K562 (cell line): Measurements from ENCODE around the gene ISG20L2. TPM values are rescaled to one million over a fixed set of nuclear protein-coding genes. Genes with fewer than 3 reads are reported as not detected.

ENCODE experiments used
- CBFA2T3 ChIP-seq: fragments of 450-650 bp; IDR thresholded peaks from 2 replicates; pipeline ENCODE4 v1.6.1; 2017
- CREM ChIP-seq: IDR thresholded peaks from 2 replicates; pipeline ENCODE4 v1.6.1; 2014; ENCODE audit warnings: antibody characterized with exemption, low read depth
- FUS ChIP-seq: fragments of 200-400 bp; formaldehyde crosslinking; optimal IDR thresholded peaks from 2 replicates; pipeline ENCODE3; 2017; ENCODE audit warnings: low read depth, low read length
- HMG20B ChIP-seq: fragments of 250-450 bp; sonication (Bioruptor Pico); IDR thresholded peaks from 2 replicates; pipeline ENCODE4 v1.5.0; 2021; ENCODE audit warnings: mild to moderate bottlenecking
- HMGXB4 ChIP-seq: sonication (generic); formaldehyde crosslinking; IDR thresholded peaks from 2 replicates; pipeline ENCODE4 v1.8.1; 2023; ENCODE audit warnings: mild to moderate bottlenecking, missing genetic modification reagents
- NBN ChIP-seq: fragments of 450-650 bp; IDR thresholded peaks from 2 replicates; pipeline ENCODE4 v1.6.1; 2016; ENCODE audit warnings: low read depth, mild to moderate bottlenecking
- NFE2 ChIP-seq: IDR thresholded peaks from 2 replicates; pipeline ENCODE4 v1.6.1; 2014; ENCODE audit warnings: antibody characterized with exemption, low read depth
- NUFIP1 ChIP-seq: fragments of 450-650 bp; IDR thresholded peaks from 2 replicates; pipeline ENCODE4 v1.6.1; 2018; ENCODE audit not compliant: partially characterized antibody
- PHF20 ChIP-seq: fragments of 450-650 bp; IDR thresholded peaks from 2 replicates; pipeline ENCODE4 v1.6.1; 2018; ENCODE audit not compliant: partially characterized antibody
- PTRF ChIP-seq: fragments of 450-650 bp; IDR thresholded peaks from 2 replicates; pipeline ENCODE4 v1.6.1; 2016; ENCODE audit warnings: mild to moderate bottlenecking, missing genetic modification characterization, missing compliant biosample characterization
- RFX7 ChIP-seq: fragments of 250-450 bp; sonication (Bioruptor Pico); IDR thresholded peaks from 2 replicates; pipeline ENCODE4 v1.5.1; 2021; ENCODE audit warnings: mild to moderate bottlenecking
- SAFB2 ChIP-seq: fragments of 200-400 bp; formaldehyde crosslinking; IDR thresholded peaks from 2 replicates; pipeline ENCODE4 v1.6.1; 2018; ENCODE audit warnings: borderline replicate concordance, low read length, low read depth, moderate library complexity; ENCODE audit not compliant: severe bottlenecking
- SIN3A ChIP-seq, 2 experiments: fragments of 150-350 bp in 1 of 2; IDR thresholded peaks; 2 replicates each; pipeline ENCODE4 v1.6.1; 2011 to 2016; ENCODE audit warnings: borderline replicate concordance in 2 of 2, low read depth in 2 of 2, low read length in 2 of 2, mild to moderate bottlenecking in 2 of 2, moderate library complexity in 2 of 2; ENCODE audit not compliant: control insufficient read depth in 1 of 2
- ZBTB17 ChIP-seq: fragments of 450-650 bp; formaldehyde crosslinking; IDR thresholded peaks from 2 replicates; pipeline ENCODE4 v1.4.0; 2020; ENCODE audit warnings: mild to moderate bottlenecking
- ZNF175 ChIP-seq: fragments of 200-800 bp; sonication (Bioruptor generic); IDR thresholded peaks from 2 replicates; pipeline ENCODE4 v1.6.1; 2016; ENCODE audit warnings: low read depth, mild to moderate bottlenecking, missing genetic modification characterization, missing compliant biosample characterization
- ZNF3 ChIP-seq: fragments of 250-450 bp; sonication (Bioruptor Pico); IDR thresholded peaks from 2 replicates; pipeline ENCODE4 v1.5.0; 2021; ENCODE audit warnings: mild to moderate bottlenecking, moderate library complexity
- ZNF354B ChIP-seq: fragments of 250-450 bp; sonication (Bioruptor Pico); IDR thresholded peaks from 2 replicates; pipeline ENCODE4 v1.4.0; 2020
- ZNF592 ChIP-seq: fragments of 450-650 bp; IDR thresholded peaks from 2 replicates; pipeline ENCODE4 v1.6.1; 2017; ENCODE audit warnings: antibody characterized with exemption, mild to moderate bottlenecking
- ZNF830 ChIP-seq: fragments of 250-450 bp; sonication (Bioruptor Pico); IDR thresholded peaks from 2 replicates; pipeline ENCODE4 v1.5.0; 2021; ENCODE audit warnings: mild to moderate bottlenecking
- polyA plus RNA-seq, 8 experiments: library from polyadenylated mRNA; depleted of rRNA in 4 of 8; stranded (reverse) in 5 of 8; unstranded in 3 of 8; fragments of >200 nt; fragmentation: Nextera tagmentation in 2 of 8; fragmentation: Illumina TruSeq in 1 of 8; extraction: Ambion mirVana in 2 of 8; extraction: Trizol in 1 of 8; gene quantifications; 2 replicates each; pipeline versions ENCODE4 v1.2.1 to v1.2.3, GENCODE V29; 2011 to 2014; ENCODE audit warnings: inconsistent platforms in 1 of 8, missing spikeins in 1 of 8
- total RNA-seq, 7 experiments: library from RNA; depleted of rRNA in 6 of 7; stranded (reverse); fragments of >200 nt in 6 of 7; fragmentation: Illumina TruSeq in 2 of 7; extraction: Trizol in 2 of 7; gene quantifications; 2 replicates each; pipeline versions ENCODE4 v1.2.1 to v1.2.3, GENCODE V29; 2011 to 2021; ENCODE audit warnings: low replicate concordance in 1 of 7
- TF ChIP-seq, protein P1 (sequence below): fragments of 450-650 bp; IDR thresholded peaks from 2 replicates; pipeline ENCODE4 v1.6.1; 2016; ENCODE audit warnings: antibody characterized with exemption
- TF ChIP-seq, protein P2 (sequence below): sonication (generic); formaldehyde crosslinking; IDR thresholded peaks from 2 replicates; pipeline ENCODE4 v1.8.1; 2023; ENCODE audit warnings: mild to moderate bottlenecking, missing genetic modification reagents

The ISG20L2 gene
- total and polyA plus RNA-seq, 9 of the 15 experiments (the other 6 are each of a cell fraction or from before 2014, with no cell fraction given), result 21.3 to 130 (median 50.3) TPM

DNA sequence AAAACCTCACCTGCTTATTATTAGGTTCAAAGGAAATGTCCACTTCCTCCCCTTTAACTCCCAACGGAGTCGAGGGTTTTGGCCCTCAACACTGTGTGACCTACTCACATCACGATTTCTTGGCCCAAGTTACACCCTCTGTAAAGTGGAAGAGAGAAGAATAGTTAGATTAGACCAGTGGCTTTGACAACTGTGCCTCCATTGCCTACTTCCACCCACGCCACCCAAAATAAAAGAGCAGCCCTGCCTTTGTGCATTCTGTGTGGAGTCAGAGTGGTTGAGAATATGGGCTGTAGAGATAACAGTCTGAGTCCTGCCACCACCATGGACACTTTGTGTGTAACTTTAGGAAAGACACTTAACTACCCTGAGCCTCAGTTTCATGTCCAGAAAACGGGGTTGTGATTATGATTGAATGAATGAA is 27.0 kb upstream of the ISG20L2 start (continued):
- TF ChIP-seq HMG20B (CRISPR knock-in tag) (no peak), NFE2 (no peak), RFX7 (CRISPR knock-in tag) (0 out of 2 replicates have a peak, but pooled peaks have one; percentile 24), NBN (no peak), PTRF (tag) (peak; percentile 84), ZNF830 (CRISPR knock-in tag) (no peak), CBFA2T3 (peak; percentile 72), ZNF175 (CRISPR knock-in tag) (peak; percentile 87; the same call in 1 of the 2 replicates), SIN3A (IDR thresholded peaks at IDR 0.05; ENCODE audit: borderline replicate concordance in 2 of 2, control insufficient read depth in 1 of 2, low read depth in 2 of 2, low read length in 2 of 2) (no peak), CREM (no peak), ZNF3 (CRISPR knock-in tag) (no peak), SAFB2 (no peak), PHF20 (no peak), ZNF354B (CRISPR knock-in tag) (peak; percentile 73), ZBTB17 (CRISPR knock-in tag) (peak; percentile 91), NUFIP1 (no peak), FUS (no peak), HMGXB4 (CRISPR knock-in tag) (no peak), ZNF592 (peak; percentile 100)
- TF ChIP-seq, protein P1, sequence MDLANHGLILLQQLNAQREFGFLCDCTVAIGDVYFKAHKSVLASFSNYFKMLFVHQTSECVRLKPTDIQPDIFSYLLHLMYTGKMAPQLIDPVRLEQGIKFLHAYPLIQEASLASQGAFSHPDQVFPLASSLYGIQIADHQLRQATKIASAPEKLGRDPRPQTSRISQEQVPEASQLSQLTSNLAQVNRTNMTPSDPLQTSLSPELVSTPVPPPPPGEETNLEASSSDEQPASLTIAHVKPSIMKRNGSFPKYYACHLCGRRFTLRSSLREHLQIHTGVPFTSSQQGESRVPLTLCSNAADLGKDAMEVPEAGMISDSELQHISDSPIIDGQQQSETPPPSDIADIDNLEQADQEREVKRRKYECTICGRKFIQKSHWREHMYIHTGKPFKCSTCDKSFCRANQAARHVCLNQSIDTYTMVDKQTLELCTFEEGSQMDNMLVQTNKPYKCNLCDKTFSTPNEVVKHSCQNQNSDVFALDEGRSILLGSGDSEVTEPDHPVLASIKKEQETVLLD, result no peak
- TF ChIP-seq, protein P2, sequence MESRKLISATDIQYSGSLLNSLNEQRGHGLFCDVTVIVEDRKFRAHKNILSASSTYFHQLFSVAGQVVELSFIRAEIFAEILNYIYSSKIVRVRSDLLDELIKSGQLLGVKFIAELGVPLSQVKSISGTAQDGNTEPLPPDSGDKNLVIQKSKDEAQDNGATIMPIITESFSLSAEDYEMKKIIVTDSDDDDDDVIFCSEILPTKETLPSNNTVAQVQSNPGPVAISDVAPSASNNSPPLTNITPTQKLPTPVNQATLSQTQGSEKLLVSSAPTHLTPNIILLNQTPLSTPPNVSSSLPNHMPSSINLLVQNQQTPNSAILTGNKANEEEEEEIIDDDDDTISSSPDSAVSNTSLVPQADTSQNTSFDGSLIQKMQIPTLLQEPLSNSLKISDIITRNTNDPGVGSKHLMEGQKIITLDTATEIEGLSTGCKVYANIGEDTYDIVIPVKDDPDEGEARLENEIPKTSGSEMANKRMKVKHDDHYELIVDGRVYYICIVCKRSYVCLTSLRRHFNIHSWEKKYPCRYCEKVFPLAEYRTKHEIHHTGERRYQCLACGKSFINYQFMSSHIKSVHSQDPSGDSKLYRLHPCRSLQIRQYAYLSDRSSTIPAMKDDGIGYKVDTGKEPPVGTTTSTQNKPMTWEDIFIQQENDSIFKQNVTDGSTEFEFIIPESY (CRISPR knock-in tag), result no peak
